Vagina (tissue), 2 donors: ENCODE measurements around the gene STYK1. TPM values are rescaled to one million over a fixed set of nuclear protein-coding genes. Genes with fewer than 3 reads are reported as not detected.

Source experiments
- DNase-seq, 2 donors: peaks; one replicate each; pipeline ENCODE4 v3.0.0-alpha.2; 2017; ENCODE audit errors: extremely low spot score in 2 of 2
- H3K27ac ChIP-seq: fragments of 200-600 bp; sonication (generic); one replicate; pipeline ENCODE4 v1.5.1; 2019
- H3K27me3 ChIP-seq: fragments of 200-600 bp; sonication (generic); one replicate; pipeline ENCODE4 v1.5.1; 2019
- H3K36me3 ChIP-seq, 2 donors: fragments of 200-600 bp; sonication (generic); one replicate each; pipeline ENCODE4 v1.5.1; 2017 to 2019
- H3K4me1 ChIP-seq: fragments of 200-600 bp; sonication (generic); one replicate; pipeline ENCODE4 v1.5.1; 2019
- H3K4me3 ChIP-seq, 2 donors: fragments of 200-600 bp; sonication (generic); 1 replicate in 1 of 2; 2 replicates in 1 of 2; pipeline ENCODE4 v1.5.1; 2016 to 2019
- H3K9me3 ChIP-seq: fragments of 200-600 bp; sonication (generic); one replicate; pipeline ENCODE4 v1.5.1; 2019
- POLR2A ChIP-seq, 2 donors: fragments of 450-650 bp; IDR thresholded peaks; one replicate each; pipeline ENCODE4 v1.6.1; 2017; ENCODE audit warnings: antibody characterized with exemption in 2 of 2, mild to moderate bottlenecking in 2 of 2, moderate library complexity in 2 of 2
- POLR2AphosphoS5 ChIP-seq, 2 donors: sonication (generic); formaldehyde crosslinking; IDR thresholded peaks; one replicate each; pipeline ENCODE4 v1.9.0; 2017; ENCODE audit warnings: antibody characterized with exemption in 2 of 2, mild to moderate bottlenecking in 2 of 2, low read depth in 1 of 2; ENCODE audit not compliant: insufficient read depth in 1 of 2
- intact Hi-C: fragments of 100-400 bp; cut with DNase I; formaldehyde crosslinking; loops from one replicate; pipeline ENCODE4 v1.15.1; 2023
- total RNA-seq: library from RNA; depleted of rRNA; stranded (reverse); fragments of >200 nt; gene quantifications from one replicate; pipeline ENCODE4 v1.2.3, GENCODE V29; 2016
- TF ChIP-seq, protein P1 (sequence below), 3 experiments: fragments of 450-650 bp in 2 of 3; fragments of 200-600 bp in 1 of 3; sonication (generic) in 1 of 3; IDR thresholded peaks; one replicate each; pipeline ENCODE4 v1.5.1; 2017 to 2019; ENCODE audit warnings: antibody characterized with exemption in 3 of 3, mild to moderate bottlenecking in 2 of 3, moderate library complexity in 2 of 3

The STYK1 gene
- total RNA-seq, 1 donor from 2014 or later = 6.4 TPM

DNA sequence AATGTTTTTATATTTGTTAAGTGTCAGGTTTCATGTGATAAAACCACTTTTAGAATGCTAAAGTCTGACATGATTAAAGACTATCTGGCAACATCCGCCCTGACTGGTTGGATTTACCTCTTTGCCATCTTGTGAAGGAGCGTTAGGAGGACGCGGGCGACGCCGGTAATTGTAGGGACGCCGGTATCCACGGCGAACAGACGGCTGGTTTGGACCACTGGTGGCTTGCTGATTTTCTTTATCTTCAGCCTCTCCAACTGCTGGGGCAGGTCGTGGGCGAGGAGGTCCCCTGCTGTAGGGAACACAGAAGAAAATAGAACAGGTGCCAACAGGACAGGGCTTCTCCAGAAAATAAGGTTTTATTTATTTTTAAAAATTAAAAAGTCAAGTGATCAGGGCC lies 28.0 kb upstream of the STYK1 start:
- H3K4me3 ChIP-seq = no peak overlapping the region
- DNase-seq = no peak
- H3K4me1 ChIP-seq = peaks cover 18% of the 10 kb centered on the region
- no peaks in the 10 kb centered on the region for H3K27me3 ChIP-seq
- intact Hi-C loops = no loop called here
- peak overlapping the region; percentile 69 for H3K27ac ChIP-seq
- peaks cover 0 to 70% of the 10 kb centered on the region in 2 donors for H3K36me3 ChIP-seq
- H3K9me3 ChIP-seq = no peaks in the 10 kb centered on the region
- TF ChIP-seq POLR2A (IDR thresholded peaks at IDR 0.05) = no peak
- no peak for TF ChIP-seq POLR2AphosphoS5 (IDR thresholded peaks at IDR 0.05; ENCODE audit: insufficient read depth in 1 of 2, low read depth in 1 of 2)

GRCh38 chr12:10701131-10701681 lies 27.4 kb upstream of the STYK1 start:
- intact Hi-C loops = no loop called here
- Histone ChIP-seq H3K9me3 (no peaks in the 10 kb centered on the region), H3K36me3 (peaks cover 0 to 75% of the 10 kb centered on the region in 2 donors)

DNA sequence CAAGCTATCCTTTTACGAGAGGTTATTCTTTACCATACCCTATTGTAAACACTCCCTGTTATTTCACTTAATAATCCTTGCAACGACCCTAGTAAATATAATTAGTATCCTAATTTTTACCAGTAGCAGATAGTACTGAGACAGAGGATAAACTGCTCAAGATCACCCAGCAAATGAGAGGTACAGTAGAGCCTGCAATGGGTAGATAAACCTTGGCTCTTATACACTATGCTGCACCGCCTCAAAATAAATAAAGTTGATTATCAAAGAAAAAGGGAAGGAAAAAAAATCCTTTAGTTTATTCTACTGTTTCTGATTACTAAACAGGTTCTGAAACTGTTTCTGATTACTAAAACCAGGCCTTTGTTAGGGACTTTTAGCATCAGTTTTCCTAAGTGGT lies 26.7 kb upstream of the STYK1 start:
- Histone ChIP-seq H3K27me3 (no peaks in the 10 kb centered on the region), H3K9me3 (no peaks in the 10 kb centered on the region), H3K36me3 (peaks cover 0 to 74% of the 10 kb centered on the region in 2 donors), H3K27ac (peak overlapping the region; percentile 69), H3K4me1 (peaks cover 7% of the 10 kb centered on the region), H3K4me3 (no peak overlapping the region)
- intact Hi-C loops = no loop called here
- TF ChIP-seq POLR2AphosphoS5 (IDR thresholded peaks at IDR 0.05; ENCODE audit: insufficient read depth in 1 of 2, low read depth in 1 of 2) (no peak), POLR2A (IDR thresholded peaks at IDR 0.05) (no peak)
- TF ChIP-seq, protein P1, sequence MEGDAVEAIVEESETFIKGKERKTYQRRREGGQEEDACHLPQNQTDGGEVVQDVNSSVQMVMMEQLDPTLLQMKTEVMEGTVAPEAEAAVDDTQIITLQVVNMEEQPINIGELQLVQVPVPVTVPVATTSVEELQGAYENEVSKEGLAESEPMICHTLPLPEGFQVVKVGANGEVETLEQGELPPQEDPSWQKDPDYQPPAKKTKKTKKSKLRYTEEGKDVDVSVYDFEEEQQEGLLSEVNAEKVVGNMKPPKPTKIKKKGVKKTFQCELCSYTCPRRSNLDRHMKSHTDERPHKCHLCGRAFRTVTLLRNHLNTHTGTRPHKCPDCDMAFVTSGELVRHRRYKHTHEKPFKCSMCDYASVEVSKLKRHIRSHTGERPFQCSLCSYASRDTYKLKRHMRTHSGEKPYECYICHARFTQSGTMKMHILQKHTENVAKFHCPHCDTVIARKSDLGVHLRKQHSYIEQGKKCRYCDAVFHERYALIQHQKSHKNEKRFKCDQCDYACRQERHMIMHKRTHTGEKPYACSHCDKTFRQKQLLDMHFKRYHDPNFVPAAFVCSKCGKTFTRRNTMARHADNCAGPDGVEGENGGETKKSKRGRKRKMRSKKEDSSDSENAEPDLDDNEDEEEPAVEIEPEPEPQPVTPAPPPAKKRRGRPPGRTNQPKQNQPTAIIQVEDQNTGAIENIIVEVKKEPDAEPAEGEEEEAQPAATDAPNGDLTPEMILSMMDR (IDR thresholded peaks at IDR 0.05) = no peak
- no peak for DNase-seq

More at GRCh38 chr12:10701131-10701681, 27.4 kb upstream of the STYK1 start:
- Histone ChIP-seq H3K27ac (peak overlapping the region; percentile 69), H3K4me1 (peaks cover 12% of the 10 kb centered on the region), H3K27me3 (no peaks in the 10 kb centered on the region), H3K4me3 (no peak overlapping the region)
- no peak for DNase-seq
- TF ChIP-seq POLR2AphosphoS5 (IDR thresholded peaks at IDR 0.05; ENCODE audit: insufficient read depth in 1 of 2, low read depth in 1 of 2) (no peak), POLR2A (IDR thresholded peaks at IDR 0.05) (no peak)
- TF ChIP-seq, protein P1 (IDR thresholded peaks at IDR 0.05) = no peak

DNA sequence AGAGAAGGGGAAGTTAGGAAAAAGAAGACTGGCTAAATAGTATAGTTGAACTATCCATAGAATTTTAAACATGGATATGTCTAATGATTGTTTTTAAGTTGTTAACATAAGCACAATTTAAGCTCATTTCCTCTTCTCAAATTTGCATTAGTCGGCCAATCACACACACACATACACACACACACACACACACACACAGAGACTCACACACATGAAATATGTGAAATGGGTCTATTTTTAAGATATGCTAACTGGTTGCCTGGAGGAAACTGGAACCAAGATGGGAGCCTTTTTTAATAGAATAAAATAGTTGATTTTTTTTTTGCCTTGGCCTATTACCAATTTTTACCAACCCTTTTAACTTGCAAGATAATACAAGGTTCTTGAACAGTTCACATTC lies 24.0 kb upstream of the STYK1 start:
- Histone ChIP-seq H3K36me3 (peaks cover 0 to 65% of the 10 kb centered on the region in 2 donors), H3K27me3 (no peaks in the 10 kb centered on the region), H3K4me3 (no peak overlapping the region), H3K27ac (no peak overlapping the region), H3K4me1 (no peaks in the 10 kb centered on the region), H3K9me3 (no peaks in the 10 kb centered on the region)
- TF ChIP-seq POLR2AphosphoS5 (IDR thresholded peaks at IDR 0.05; ENCODE audit: insufficient read depth in 1 of 2, low read depth in 1 of 2) (no peak), POLR2A (IDR thresholded peaks at IDR 0.05) (no peak)
- TF ChIP-seq, protein P1 (IDR thresholded peaks at IDR 0.05) = no peak
- DNase-seq = no peak
- intact Hi-C loops = no loop called here

DNA sequence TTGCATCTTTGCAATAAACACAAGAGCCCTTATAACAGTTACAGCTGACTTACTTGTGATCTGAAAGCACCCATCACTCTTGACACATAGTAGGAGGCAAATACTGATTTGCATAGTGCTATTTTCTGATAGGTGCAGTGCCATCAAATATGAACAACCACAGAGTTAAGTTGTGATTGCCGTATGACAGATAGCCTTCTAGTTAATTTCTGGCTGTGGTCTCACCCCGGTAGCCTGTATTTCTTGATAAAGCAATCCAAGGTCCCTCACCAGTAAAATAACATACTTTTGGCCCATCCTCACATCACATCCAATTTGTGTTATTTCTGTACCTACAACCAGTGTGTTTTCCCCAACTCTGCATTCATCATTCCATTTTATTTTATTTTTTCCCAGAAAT lies 23.3 kb upstream of the STYK1 start:
- intact Hi-C loops = no loop called here
- no peak for DNase-seq
- H3K36me3 ChIP-seq = peaks cover 0 to 60% of the 10 kb centered on the region in 2 donors
- no peaks in the 10 kb centered on the region for H3K27me3 ChIP-seq
- no peaks in the 10 kb centered on the region for H3K9me3 ChIP-seq
- TF ChIP-seq POLR2AphosphoS5 (IDR thresholded peaks at IDR 0.05; ENCODE audit: insufficient read depth in 1 of 2, low read depth in 1 of 2) (no peak), POLR2A (IDR thresholded peaks at IDR 0.05) (no peak)
- TF ChIP-seq, protein P1 (IDR thresholded peaks at IDR 0.05) = no peak
- no peak overlapping the region for H3K4me3 ChIP-seq
- no peaks in the 10 kb centered on the region for H3K4me1 ChIP-seq
- no peak overlapping the region for H3K27ac ChIP-seq
